Measurements from ENCODE around the gene DPP9.

DPP9 gene

GRCh38 chr19:4707956-4708650, 15.5 kb downstream of the DPP9 start:
- no peak for DNase-seq

GRCh38 chr19:4707322-4707721, 16.3 kb downstream of the DPP9 start:
- no peak for DNase-seq

DNA sequence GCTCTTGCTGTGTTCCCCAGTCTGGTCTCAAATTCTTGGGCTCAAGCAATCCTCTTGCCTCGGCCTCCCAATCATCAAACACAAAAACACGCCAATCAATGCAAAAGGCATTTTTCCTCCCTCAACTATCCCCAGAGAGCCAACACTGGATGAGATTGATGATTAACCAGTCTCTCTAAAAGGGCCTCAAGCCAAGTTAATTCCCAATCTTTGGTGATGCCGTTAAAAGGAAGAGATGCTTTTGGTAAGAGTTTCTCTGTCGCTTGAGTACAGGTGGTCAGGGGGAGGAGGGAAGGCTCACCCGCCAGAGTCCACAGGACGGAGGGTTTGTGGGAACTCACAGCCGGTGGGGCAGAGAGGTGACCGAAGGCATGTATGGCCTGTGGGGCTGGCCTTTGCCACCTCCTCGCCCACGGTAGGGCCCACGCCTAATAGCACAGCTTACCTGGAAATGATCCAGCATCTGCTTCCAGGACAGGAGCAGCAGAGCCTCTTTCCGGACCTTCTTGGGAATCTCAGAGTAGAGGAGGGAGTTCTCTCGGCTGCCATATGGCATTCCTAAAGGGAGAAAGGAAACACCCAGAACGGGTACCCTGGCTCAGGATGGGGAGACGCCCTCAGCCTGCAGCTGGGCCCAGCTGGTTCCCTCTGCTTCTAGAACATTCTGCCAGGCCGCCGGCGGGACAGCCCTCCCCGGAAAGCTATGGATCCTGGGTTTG, 18.1 kb downstream of the DPP9 start:
- DNase-seq: no peak

DNA sequence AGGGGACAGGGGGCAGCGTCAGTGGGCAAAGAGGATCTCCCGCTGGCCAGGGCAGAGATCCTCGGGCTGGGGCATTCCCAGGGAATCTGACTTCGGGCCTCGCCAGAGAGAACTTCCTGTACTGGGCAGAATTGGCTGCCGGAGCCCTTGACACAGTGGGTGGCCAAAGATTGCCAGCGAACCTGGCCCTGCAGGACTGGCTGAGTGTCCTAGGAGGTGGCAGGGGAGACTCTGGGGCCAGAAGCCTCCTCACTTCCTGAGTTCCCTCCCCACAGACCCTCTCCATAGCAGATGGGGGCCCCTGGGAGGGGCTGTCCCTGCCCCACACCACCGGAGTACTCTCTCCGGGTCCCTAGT, 19.3 kb downstream of the DPP9 start:
- no peak for DNase-seq

DNA sequence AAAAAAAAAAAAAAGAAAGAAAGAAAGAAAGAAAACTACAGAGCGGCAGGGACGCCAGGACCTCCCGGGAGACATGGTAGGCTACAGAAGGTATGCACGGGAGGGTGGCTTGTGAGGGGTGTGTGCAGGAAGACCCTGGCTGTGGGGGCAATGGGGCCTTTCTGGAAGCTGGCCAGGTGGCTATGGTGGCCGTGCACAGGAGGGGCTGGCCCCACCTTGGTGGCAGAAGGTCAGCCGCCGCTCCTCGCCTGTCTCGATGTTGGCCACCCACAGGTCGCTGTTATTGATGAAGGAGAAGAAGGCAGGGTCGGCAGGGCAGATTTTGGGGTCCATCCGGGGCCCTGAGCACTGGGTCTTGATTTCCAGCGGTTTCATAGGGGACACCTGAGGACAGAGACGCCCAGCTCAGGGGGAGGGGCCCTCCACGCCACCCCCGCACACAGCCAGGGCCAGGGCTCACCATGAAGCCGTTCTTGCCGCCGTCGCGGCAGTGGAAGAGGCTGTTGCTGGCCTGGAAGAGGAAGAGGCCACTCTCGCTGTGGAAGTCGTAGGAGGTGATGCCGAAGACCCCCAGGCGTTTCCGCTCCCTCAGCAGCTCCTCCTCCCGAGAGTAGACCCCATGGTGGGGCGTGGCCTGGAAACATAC, 19.8 kb downstream of the DPP9 start:
- DNase-seq: no peak

- no peak for DNase-seq
These were observed 20.9 kb downstream of the DPP9 start for GRCh38 chr19:4702764-4703163.

DNA sequence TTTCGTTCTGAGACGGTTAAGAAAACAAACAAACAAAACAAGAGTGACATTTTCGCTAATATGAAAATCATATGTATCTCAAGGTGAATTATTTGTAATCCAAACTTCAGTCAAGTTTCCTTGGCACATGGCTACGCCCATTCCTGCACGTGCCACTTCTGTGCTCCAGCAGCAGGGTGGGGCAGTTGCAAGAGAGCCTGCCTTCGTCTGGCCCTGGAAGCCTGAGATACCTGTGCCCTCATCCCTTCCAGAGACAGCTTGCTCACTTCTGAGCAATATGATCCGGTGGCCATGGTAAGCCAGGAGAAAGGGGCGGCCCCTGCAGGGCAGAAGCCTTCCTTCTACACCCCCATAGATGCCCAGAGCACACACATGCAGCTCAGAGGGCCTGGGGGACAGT, 22.1 kb downstream of the DPP9 start:
- DNase-seq: no peak

DNA sequence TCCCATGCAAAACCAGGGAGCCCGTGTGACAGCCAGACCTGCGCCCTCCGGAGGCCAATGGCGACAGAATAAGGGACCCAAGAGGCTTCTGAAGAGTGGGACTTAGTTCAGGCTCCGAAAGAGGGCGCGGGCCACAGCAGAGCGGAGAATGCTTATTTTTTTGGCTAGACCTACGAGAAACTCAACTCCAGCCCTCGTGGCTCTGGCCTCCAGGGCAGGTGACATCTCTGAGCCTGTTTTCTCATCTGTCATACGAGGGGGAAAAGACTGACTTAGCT, 23.0 kb downstream of the DPP9 start:
- no peak for DNase-seq

GRCh38 chr19:4699826-4700692, 23.6 kb downstream of the DPP9 start:
- DNase-seq: no peak

DNA sequence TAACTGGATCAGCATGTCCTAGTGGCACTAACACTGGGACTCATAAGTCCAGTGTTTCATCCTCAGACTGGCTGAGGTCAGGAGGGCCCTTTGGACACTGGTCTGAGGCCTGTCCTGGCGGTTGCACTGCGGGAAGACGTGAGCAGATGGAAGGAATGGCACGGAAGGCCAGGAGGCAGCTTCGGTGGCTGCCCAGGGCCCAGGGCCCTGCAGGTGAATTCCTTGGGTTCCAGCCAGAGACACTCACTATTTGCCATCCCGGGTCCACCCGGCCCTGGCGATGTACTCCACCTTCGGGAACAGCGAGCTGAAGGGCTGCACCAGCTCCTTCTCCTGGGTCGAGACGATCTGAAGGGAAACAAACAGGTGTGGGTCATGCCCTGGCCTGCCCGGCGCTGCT, 26.3 kb downstream of the DPP9 start:
- DNase-seq: no peak

DNA sequence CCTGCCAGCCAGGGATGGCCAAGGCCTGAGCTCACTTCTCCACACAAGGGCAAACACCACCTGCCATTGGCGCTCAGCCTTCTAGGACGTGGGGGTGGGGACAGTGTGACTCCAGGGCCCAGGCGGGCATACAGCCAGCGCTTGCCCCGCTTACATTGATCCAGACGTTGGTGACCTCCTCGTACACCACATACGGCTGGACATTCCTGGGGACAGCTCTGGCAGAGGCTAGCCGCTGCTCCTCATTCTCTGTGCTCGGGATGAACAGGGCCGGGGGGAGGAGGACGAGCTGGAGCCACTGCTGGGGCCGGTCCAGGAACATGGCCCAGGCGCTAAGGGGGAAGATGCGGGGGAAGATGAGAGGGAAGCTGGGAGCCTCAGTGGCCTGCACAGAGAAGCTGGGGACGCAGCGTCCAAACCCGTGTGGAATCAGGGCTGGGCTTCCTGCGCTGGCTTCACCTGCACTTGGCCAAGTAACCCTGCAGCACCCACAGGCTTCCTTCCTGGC, 28.4 kb downstream of the DPP9 start:
- DNase-seq: no peak

DNA sequence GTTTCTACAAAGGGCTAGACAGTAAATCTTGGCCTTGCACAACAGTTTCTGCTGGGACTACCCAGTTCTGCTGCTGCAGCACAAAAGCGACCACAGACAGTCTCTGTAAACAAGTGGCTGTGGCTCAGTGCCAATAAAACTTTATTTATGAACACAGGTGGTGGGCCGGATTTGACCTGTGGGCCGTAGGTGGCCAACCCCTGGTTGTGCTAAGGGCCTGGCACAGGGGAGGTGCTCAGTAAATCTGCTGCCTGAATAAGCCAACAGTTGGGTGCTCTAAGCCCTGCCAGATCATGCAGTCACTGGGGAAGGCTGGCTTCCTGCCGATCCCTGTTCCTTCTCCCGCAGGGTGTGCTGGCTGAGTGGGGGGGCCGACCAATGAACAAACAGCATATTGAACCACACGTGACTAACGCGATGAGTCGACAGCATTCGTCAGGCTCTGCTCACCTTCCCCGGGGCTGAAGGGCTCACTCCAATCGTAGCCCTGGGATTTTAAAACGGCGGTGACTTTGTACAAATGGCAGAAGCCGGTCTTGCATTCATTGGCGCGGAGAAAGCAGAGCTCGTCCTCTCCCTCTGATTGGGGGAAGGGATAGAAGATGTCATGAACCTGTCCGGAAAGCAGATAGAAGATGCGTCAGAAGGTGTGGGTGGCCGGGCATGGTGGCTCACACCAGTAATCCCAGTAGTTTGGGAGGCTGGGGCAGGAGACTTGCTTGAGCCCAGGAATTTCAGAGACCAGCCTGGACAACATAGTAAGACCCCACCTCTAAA, 29.2 kb downstream of the DPP9 start:
- no peak for DNase-seq

DNA sequence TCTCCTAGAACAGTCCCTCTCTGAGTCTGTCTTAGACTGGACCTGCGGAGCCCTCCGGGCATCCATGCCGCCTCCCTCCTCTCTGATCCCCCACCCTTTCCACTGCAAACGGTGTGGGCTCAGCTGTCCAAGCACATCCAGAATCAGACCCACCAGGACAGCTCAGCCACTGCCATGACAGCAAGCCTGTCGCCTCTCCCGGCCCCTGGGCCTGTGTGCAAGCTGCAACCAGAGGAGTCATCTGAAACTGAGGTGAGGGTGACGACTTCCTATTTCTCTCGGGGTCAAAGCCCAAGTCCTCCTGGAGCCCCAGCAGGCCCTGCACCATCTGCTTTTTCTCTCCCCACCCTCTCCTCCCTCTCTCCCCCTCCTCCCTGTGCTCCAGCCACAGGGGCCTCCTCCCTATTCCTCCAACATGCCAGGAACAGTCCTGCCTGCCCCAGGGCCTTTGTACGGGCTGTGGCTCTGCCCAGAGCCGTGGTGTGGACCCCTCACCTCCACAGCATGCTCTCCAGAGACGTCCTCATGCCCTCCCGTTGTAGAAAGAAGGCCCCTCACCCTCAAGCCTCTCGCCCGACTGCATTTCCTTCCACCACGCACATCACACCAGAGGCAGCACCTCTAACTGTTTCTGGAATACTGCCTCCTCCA, 30.0 kb downstream of the DPP9 start:
- no peak for DNase-seq

- no peak for DNase-seq
These were observed 30.6 kb downstream of the DPP9 start for GRCh38 chr19:4693078-4693350.

DNA sequence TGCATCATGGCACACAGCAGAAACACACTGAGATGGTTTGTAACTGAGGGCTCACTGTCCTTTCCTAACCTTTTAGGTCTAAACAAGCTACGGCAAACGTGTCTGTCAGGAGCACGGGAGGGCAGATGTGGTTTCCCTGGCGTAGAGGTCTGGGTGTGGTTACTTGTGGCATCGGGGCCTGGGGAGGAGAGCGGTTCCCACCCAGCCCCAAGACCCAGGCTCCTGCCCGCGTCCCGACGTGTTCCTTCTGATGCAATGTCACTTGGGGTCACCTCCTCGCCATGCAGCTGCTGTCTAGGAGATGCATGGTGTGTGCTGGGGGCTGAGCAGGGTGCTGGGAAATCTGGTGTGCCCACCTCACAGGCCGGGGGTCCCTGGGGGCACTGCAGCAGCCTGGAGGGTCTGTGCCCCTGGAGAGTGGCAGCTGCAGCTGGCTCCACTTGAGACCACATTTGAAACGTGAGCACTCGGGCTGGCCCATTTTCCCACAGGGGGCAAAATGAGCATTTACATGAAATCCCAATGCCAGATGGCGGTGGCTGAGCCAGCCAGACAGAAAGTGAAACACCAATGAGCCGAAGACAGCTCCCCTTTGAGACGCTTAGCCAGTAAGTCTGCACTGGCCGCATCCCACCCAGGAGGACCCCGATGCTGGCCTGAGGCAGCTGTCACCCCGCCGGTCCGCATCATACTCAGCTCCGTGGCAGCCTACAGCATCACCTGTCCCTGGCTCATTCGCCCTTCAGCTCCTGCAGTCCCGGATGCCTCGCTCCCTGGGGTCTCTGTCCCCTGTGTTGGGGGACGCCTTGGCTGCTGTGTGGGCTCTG, 31.2 kb downstream of the DPP9 start:
- no peak for DNase-seq

DNA sequence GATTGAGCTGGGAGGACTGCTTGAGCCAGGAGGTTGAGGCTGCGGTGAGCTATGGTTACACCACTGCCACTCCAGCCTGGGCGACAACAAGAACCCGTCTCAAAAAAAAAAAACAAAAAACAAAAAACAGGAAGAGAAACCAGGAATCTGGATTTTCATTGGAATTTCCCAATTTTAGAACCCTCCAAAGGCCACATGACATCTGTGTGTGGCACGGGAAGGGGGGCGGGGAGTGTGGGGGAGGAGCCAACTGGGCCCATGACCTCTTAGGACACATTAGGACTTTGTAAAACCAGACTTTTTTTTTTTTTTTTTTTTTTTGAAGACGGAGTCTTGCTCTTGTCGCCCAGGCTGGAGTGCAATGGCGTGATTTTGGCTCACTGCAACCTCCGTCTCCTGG, 32.3 kb downstream of the DPP9 start:
- DNase-seq: no peak

DNA sequence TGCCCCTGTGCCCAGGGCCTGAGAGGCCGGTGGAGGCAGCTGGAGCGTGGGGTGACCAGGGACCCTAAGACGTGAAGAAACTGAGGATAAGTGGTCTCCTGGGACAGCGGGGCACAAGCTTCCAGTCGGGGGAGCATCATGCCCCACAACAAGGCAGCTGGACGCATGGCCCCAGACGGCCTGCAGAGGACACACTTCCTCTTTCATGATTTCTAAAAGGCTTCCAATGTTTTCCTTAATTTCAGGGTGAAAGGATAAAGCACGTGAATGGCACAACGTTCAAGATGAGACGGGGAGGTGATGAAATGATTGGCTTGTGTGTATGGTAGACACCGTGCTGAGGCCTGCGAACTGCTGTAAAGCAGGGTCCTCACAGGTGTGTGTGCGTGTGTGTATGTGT, 33.3 kb downstream of the DPP9 start:
- no peak for DNase-seq

- DNase-seq: no peak
These were observed 34.2 kb downstream of the DPP9 start for GRCh38 chr19:4689403-4689802.

DNA sequence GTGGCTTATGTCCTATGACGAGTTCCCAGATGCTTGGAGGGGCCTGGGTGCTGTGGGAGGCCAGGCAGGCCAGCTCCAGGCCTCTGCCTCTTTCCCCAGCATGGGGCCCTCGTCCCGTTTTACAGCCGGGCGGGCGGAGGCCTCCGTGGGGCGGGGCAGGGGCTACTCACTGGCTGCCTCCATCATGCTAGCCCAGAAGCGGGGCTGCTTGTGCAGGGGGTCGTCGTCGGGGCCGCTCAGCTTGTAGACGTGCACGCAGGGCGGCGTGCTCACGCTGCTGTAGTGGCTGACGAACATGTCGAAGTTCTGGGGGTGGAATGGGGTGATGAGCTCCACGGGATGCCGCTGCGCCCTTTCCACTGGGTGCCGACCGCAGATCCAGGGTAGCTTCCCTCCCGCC, 35.1 kb downstream of the DPP9 start:
- DNase-seq: no peak

DNA sequence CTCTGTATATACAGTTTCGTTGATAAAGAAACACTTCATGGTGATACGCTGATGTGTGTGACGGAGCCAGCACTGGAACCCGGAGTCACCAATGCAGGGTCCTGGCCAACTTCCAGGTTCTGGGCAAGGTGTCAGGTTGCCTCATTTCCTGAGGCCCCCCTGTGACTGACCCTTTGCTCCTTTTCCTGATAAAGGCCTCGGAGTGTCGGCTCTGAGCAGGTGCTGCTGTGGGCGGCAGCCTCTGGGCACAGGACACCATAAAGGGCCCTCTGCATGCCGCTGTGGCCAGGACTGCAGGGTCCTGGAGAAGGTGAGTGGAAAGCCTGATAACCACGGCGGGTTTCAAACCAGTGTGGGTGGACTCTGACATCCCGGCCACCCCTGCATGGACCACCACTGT, 36.2 kb downstream of the DPP9 start:
- no peak for DNase-seq

GRCh38 chr19:4686700-4687099, 36.9 kb downstream of the DPP9 start:
- no peak for DNase-seq

Measured in GF-D8 (cell line).